Measurements from ENCODE around the gene FSTL5. TPM values are rescaled to one million over a fixed set of nuclear protein-coding genes. Genes with fewer than 3 reads are reported as not detected.
A peak's percentile ranks its signal among the peaks of the same experiment; 100 is the strongest.

The FSTL5 gene
- total RNA-seq, 2 donors from 2014 or later, result 0.24 to 1.1 TPM

DNA sequence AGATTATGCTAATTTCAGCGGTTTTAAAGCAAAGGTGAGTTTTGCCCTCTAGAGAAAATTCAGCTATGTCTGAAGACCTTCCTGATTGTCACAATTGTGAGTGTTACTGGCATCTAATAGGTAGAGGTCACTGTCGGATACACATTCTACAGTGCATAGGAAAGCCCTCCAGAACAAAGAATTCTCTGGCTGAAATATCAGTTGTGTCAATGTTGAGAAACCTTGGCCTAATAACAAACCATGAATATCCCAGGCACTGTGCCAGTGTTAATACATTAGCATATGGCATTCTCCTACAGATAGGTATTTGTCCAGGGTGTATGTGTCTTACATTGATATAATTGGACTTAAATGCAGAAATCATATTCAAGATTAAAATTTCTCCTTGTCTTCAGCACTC, 294.3 kb downstream of the FSTL5 start:
- Histone ChIP-seq H3K4me3 (ENCODE audit: low read length) (no peak overlapping the region), H3K27ac (ENCODE audit: low read depth, low read length) (no peak overlapping the region), H3K27me3 (ENCODE audit: control insufficient read depth, insufficient read depth, low read length, poor library complexity, severe bottlenecking) (no peaks in the 10 kb centered on the region), H3K4me1 (ENCODE audit: control insufficient read depth, insufficient read depth, low read length) (no peaks in the 10 kb centered on the region), H3K36me3 (ENCODE audit: control insufficient read depth, insufficient read depth, low read length) (no peaks in the 10 kb centered on the region), H3K9ac (ENCODE audit: extremely low read depth, low read length, poor library complexity, severe bottlenecking) (no peak overlapping the region), H3K9me3 (ENCODE audit: control insufficient read depth, low read length) (no peaks in the 10 kb centered on the region)
- Mint-ChIP-seq H3K27ac (no peak overlapping the region), H3K9me3 (no peaks in the 10 kb centered on the region), H3K27me3 (ENCODE audit: insufficient read depth) (no peaks in the 10 kb centered on the region), H3K4me3 (no peak overlapping the region), H3K36me3 (ENCODE audit: low read depth) (no peaks in the 10 kb centered on the region), H3K4me1 (no peaks in the 10 kb centered on the region)
- WGBS, 2 experiments (ENCODE audit: insufficient coverage in 1 of 2, insufficient read length in 1 of 2), result 86 to 90% methylated on average over 2 of the region's 2 CpGs
- no peak for DNase-seq
- TF ChIP-seq, protein P1, sequence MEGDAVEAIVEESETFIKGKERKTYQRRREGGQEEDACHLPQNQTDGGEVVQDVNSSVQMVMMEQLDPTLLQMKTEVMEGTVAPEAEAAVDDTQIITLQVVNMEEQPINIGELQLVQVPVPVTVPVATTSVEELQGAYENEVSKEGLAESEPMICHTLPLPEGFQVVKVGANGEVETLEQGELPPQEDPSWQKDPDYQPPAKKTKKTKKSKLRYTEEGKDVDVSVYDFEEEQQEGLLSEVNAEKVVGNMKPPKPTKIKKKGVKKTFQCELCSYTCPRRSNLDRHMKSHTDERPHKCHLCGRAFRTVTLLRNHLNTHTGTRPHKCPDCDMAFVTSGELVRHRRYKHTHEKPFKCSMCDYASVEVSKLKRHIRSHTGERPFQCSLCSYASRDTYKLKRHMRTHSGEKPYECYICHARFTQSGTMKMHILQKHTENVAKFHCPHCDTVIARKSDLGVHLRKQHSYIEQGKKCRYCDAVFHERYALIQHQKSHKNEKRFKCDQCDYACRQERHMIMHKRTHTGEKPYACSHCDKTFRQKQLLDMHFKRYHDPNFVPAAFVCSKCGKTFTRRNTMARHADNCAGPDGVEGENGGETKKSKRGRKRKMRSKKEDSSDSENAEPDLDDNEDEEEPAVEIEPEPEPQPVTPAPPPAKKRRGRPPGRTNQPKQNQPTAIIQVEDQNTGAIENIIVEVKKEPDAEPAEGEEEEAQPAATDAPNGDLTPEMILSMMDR (conservative IDR thresholded peaks at IDR 0.05), result no peak

DNA sequence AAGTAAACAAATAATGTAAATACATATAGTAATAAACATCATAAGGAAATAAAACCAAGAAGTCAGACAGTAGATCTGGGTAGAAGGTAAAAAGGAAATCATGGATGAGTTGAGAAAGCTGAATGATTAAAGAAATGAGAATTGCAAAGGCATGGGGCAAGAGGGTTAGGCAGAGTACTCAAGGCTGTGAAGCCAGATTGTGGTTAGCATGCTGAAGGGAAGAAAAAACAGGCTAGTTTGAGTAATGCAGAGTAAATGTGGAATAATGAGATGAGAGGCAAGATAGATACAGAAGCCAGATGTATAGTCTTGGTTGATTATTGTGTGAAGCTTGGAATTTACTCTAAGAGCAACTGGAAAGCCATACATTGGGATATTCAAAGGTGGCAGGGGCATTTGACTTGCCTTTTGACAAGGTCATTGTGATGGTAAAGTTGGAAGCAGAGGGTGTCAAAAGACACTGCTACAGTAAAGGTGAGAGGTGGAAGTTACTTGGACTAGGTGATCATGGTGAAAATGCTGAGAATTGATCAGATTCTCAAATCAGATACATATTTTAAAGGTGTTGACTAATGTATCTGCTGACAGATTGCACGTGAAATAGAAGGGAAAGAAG, 307.0 kb downstream of the FSTL5 start:
- no peak for DNase-seq
- TF ChIP-seq, protein P1 (conservative IDR thresholded peaks at IDR 0.05), result no peak
- Histone ChIP-seq H3K9me3 (ENCODE audit: control insufficient read depth, low read length) (peaks cover 5% of the 10 kb centered on the region), H3K27ac (ENCODE audit: low read depth, low read length) (no peak overlapping the region), H3K4me3 (ENCODE audit: low read length) (no peak overlapping the region), H3K4me1 (ENCODE audit: control insufficient read depth, insufficient read depth, low read length) (no peaks in the 10 kb centered on the region), H3K9ac (ENCODE audit: extremely low read depth, low read length, poor library complexity, severe bottlenecking) (no peak overlapping the region), H3K36me3 (ENCODE audit: control insufficient read depth, insufficient read depth, low read length) (no peaks in the 10 kb centered on the region), H3K27me3 (ENCODE audit: control insufficient read depth, insufficient read depth, low read length, poor library complexity, severe bottlenecking) (no peaks in the 10 kb centered on the region)
- Mint-ChIP-seq H3K4me3 (no peak overlapping the region), H3K27ac (no peak overlapping the region), H3K36me3 (ENCODE audit: low read depth) (no peaks in the 10 kb centered on the region), H3K27me3 (ENCODE audit: insufficient read depth) (no peaks in the 10 kb centered on the region), H3K4me1 (peaks cover 10% of the 10 kb centered on the region), H3K9me3 (no peaks in the 10 kb centered on the region)
- WGBS, 2 experiments (ENCODE audit: insufficient coverage in 1 of 2, insufficient read length in 1 of 2), result 87 to 100% methylated on average over 1 of the region's 1 CpG

DNA sequence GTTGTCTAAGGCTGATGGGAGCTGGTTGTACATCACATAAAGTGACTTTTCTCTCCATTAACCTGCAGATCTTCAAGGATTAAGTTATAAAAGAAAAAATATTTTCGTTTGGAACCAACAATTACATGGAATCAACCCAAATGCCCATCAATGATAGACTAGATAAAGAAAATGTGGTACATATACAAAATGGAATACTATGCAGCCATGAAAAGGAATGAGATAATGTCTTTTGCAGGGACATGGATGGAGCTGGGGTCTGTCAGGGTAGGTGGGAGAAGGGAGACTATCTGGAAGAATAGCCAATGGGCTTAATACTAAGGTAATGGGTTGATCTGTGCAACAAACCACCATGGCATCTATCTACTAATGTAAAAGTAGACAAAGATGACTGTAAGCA, 313.2 kb downstream of the FSTL5 start:
- H3K4me3 Mint-ChIP-seq, result no peak overlapping the region
- no peaks in the 10 kb centered on the region for H3K4me1 ChIP-seq (ENCODE audit: control insufficient read depth, insufficient read depth, low read length)
- no peak overlapping the region for H3K27ac Mint-ChIP-seq
- H3K9ac ChIP-seq (ENCODE audit: extremely low read depth, low read length, poor library complexity, severe bottlenecking), result no peak overlapping the region
- peaks cover 5% of the 10 kb centered on the region for H3K4me1 Mint-ChIP-seq
- no CpG with 5 or more reads among the region's 1 CpG for WGBS, 2 experiments (ENCODE audit: insufficient coverage in 1 of 2, insufficient read length in 1 of 2)
- H3K9me3 Mint-ChIP-seq, result peaks cover 10% of the 10 kb centered on the region
- TF ChIP-seq, protein P1 (conservative IDR thresholded peaks at IDR 0.05), result no peak
- H3K36me3 ChIP-seq (ENCODE audit: control insufficient read depth, insufficient read depth, low read length), result no peaks in the 10 kb centered on the region
- peaks cover 13% of the 10 kb centered on the region for H3K9me3 ChIP-seq (ENCODE audit: control insufficient read depth, low read length)
- peaks cover 2% of the 10 kb centered on the region for H3K36me3 Mint-ChIP-seq (ENCODE audit: low read depth)
- peak overlapping the region; percentile 44 for H3K4me3 ChIP-seq (ENCODE audit: low read length)
- H3K27me3 ChIP-seq (ENCODE audit: control insufficient read depth, insufficient read depth, low read length, poor library complexity, severe bottlenecking), result no peaks in the 10 kb centered on the region
- DNase-seq, result no peak
- H3K27ac ChIP-seq (ENCODE audit: low read depth, low read length), result no peak overlapping the region
- H3K27me3 Mint-ChIP-seq (ENCODE audit: insufficient read depth), result no peaks in the 10 kb centered on the region

All from endodermal cell (in vitro differentiated cells).